Left ventricle myocardium superior (tissue), 1 donor: Measurements from ENCODE around the gene CERS1. TPM values are rescaled to one million over a fixed set of nuclear protein-coding genes. Genes with fewer than 3 reads are reported as not detected.

Source experiments
- ATAC-seq: fragments of 200-7000 bp; cut with Tn5 transposase; one replicate; pipeline ENCODE4 v1.9.1; 2020; ENCODE audit warnings: mild to moderate bottlenecking, moderate library complexity
- DNase-seq: peaks from one replicate; pipeline ENCODE4 v3.0.0-alpha.2; 2020
- intact Hi-C: fragments of 100-400 bp; cut with micrococcal nuclease; formaldehyde crosslinking; loops from one replicate; pipeline ENCODE4 v1.11.0; 2022
- total RNA-seq: library from RNA; stranded (reverse); fragmentation: NEBNext Ultra II Directional; extraction: Animal tissue kit (Norgen Biotek cat#: 25700); gene quantifications from one replicate; pipeline ENCODE4 v1.2.1, GENCODE V29; 2021
- donor health status: DM: no; HTN: yes; CAD: no; lungs with severe emphysema.

Gene CERS1
- total RNA-seq, 1 donor from 2014 or later = 0.42 TPM

GRCh38 chr19:18878858-18879578 is 16.9 kb downstream of the CERS1 start:
- no peak for ATAC-seq
- intact Hi-C loops = no loop called here
- no peak for DNase-seq

GRCh38 chr19:18878058-18878797 is 17.7 kb downstream of the CERS1 start:
- intact Hi-C loops = no loop called here
- ATAC-seq (no peak), DNase-seq (no peak)

DNA sequence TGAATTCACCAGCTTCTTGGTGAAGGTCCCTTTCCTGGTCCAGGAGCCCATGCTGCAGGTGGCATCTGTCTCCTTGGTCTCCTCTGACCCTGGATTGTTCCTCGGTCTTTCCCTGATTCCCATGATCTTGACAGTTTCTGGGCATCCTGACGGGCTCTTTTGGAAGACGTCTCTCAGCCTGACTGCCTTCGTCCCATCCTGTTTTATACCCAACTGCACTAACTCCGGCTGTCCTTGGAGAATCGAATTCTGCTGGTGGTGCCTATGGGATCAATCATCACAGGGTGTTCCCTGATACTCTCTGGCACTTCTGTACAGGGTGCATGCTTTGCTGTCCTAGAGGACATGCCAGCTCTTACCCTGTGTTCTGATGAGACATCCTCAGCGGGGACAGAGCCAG is 19.1 kb downstream of the CERS1 start:
- DNase-seq (no peak), ATAC-seq (no peak)
- intact Hi-C loops = no loop called here

GRCh38 chr19:18875726-18876125 is 20.2 kb downstream of the CERS1 start:
- no peak for ATAC-seq
- intact Hi-C loops = no loop called here
- no peak for DNase-seq

GRCh38 chr19:18871543-18871942 is 24.4 kb downstream of the CERS1 start:
- DNase-seq = no peak
- intact Hi-C loops = no loop called here
- ATAC-seq = no peak

DNA sequence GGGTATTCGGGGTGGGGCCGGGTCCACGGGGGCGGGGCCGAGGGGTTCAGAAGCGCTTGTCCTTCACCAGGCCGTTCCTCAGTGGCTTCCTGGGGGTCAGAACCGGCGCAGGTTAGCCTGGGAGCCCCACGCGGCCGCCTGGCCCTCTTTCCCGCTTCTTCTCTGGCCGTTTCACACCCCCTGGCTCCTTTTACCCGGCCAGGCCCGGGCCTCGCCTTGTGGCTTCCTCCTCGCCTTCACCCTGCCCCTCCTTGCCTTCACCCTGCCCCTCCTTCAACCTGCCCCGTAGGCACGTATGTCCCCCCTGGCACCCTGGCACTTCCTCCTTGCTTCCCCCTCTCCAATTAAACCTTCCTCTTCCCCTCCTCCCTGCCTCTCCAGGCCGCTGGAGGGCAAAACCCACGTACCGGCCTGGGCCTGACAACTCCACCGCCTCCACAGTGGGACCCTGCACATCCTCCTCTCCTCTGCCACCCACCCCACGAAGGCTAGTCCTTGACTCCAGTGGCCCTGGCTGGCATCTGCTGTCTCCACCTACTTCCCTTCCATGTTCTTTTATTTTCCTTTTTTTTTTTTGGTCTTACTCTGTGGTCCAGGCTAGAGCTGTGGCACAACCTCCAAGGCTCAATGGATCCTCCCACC is 25.3 kb downstream of the CERS1 start:
- DNase-seq = no peak
- intact Hi-C loops = no loop called here
- ATAC-seq = no peak

GRCh38 chr19:18869781-18870530 is 26.0 kb downstream of the CERS1 start:
- ATAC-seq (no peak), DNase-seq (no peak)
- intact Hi-C loops = no loop called here

- ATAC-seq (no peak), DNase-seq (no peak)
- intact Hi-C loops = no loop called here
These were observed 26.8 kb downstream of the CERS1 start for GRCh38 chr19:18869023-18869618.

- ATAC-seq (no peak), DNase-seq (no peak)
- intact Hi-C loops = no loop called here
These were observed 27.5 kb downstream of the CERS1 start for GRCh38 chr19:18868380-18869022.

GRCh38 chr19:18867751-18868150 is 28.2 kb downstream of the CERS1 start:
- intact Hi-C loops = no loop called here
- DNase-seq (no peak), ATAC-seq (no peak)

GRCh38 chr19:18867199-18867598 is 28.8 kb downstream of the CERS1 start:
- intact Hi-C loops = no loop called here
- ATAC-seq (no peak), DNase-seq (no peak)

DNA sequence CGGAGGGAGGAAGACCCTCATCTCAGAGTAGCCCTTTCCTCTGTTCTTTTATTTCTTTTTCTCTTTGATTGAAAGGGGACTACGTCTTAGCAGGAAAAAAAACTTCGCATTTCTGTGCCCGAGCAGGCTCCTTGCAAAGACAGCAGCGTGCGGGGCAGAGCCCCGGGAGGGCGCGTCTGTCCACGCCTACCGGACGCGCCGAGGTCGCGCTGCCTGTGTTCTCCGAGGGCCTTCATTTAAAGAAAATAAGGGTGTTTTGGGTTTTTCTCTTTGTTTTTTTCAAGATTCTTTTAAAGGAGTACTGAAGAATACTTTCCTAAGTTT is 29.2 kb downstream of the CERS1 start:
- peak; percentile 22 for ATAC-seq
- intact Hi-C loops = no loop called here
- DNase-seq = no peak

GRCh38 chr19:18865973-18866799 is 29.8 kb downstream of the CERS1 start:
- ATAC-seq = peak; percentile 85
- intact Hi-C loops = no loop called here
- peak; percentile 84 for DNase-seq

DNA sequence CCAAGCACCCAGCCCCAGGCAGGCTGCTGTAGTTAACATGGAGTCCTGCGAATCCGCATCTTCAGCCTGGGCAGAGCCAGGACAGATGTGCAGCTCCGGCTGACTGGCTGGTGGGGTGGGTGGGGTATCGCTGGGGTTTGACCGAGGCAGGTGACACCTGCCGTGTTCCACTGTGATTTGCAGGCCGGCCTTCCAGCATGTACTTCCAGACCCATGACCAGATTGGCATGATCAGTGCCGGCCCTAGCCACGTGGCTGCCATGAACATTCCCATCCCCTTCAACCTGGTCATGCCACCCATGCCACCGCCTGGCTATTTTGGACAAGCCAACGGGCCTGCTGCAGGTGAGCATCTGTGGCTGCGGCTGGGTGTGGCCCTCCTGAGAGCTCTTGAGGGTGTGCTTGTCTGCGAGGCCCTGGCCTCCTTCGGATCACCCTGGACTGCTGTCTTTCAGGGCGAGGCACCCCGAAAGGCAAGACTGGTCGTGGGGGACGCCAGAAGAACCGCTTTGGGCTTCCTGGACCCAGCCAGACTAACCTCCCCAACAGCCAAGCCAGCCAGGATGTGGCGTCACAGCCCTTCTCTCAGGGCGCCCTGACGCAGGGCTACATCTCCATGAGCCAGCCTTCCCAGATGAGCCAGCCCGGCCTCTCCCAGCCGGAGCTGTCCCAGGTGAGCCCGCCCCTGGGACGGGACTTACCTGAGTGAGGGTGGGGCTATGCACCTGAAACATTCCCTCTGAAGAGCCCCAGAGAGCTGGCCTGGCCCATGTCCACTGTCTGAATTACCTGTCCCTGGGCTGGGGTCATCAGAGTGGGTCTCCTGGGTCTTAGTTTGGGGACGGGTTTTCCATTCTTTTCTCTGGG is 30.6 kb downstream of the CERS1 start:
- intact Hi-C loops = no loop called here
- DNase-seq (no peak), ATAC-seq (no peak)

DNA sequence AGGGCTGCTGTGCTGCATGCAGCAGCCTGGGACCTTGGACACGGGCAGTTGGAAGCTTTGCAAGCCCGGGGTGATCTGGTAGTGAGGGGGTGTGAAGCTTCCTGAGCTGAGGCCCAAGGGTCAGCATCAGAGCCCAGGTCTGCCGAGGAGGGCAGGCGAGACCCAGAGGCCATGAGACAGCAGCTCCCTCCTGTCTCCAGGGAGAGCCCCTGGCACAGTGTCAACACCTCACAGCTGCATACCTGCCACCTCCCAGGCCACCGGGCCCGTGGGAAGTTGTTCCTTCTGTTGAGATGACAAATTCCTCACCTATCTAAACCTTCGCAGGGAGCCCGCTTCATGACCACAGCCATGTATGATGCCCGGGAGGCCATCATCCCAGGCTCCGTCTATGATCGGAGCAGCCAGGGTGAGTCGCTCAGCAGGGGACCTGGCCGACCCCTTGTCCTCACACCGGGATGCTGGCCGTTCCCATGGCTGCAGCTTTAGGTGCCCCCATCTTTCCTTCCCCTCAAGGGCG is 32.1 kb downstream of the CERS1 start:
- DNase-seq = no peak
- no peak for ATAC-seq
- intact Hi-C loops = no loop called here

- no peak for ATAC-seq
- intact Hi-C loops = no loop called here
- DNase-seq = no peak
These were observed 32.7 kb downstream of the CERS1 start for GRCh38 chr19:18862976-18863842.
